Panc1 (cell line): ENCODE measurements around the gene MAMDC2. TPM values are rescaled to one million over a fixed set of nuclear protein-coding genes. Genes with fewer than 3 reads are reported as not detected.

Source experiments
- ATAC-seq: fragments of 200-7000 bp; cut with Tn5 transposase; 2 replicates; pipeline ENCODE4 v1.9.1; 2020; ENCODE audit warnings: mild to moderate bottlenecking, moderate library complexity
- BruUV-seq: library from RNA; stranded (reverse); fragments of 400-500 nt; replicated peaks from 2 replicates; lab custom pipeline; 2021; lab: Mats Ljungman, UMichigan
- CTCF ChIA-PET: fragments of 300-600 bp; sonication (Branson Sonifier 250); formaldehyde crosslinking; loops from one replicate; lab custom pipeline; 2022; ENCODE audit warnings: antibody characterized with exemption; lab: Charles Lee
- POLR2A ChIA-PET: fragments of 300-600 bp; sonication (Branson Sonifier 250); formaldehyde crosslinking; loops from one replicate; lab custom pipeline; 2022; ENCODE audit warnings: antibody characterized with exemption; lab: Charles Lee
- DNase-seq: peaks from one replicate; pipeline ENCODE4 v3.0.0-alpha.2; 2010; ENCODE audit warnings: low read depth, low spot score
- H3K27ac ChIP-seq: 2 replicates; pipeline ENCODE4 v1.5.1; 2011; ENCODE audit warnings: mild to moderate bottlenecking, low read length, inconsistent platforms
- H3K27me3 ChIP-seq: fragments of 200-500 bp; sonication (Bioruptor generic); 2 replicates; pipeline ENCODE4 v1.6.0; 2014; ENCODE audit warnings: low read length, inconsistent platforms; ENCODE audit not compliant: control insufficient read depth, insufficient read depth
- H3K36me3 ChIP-seq: fragments of 200-500 bp; sonication (Bioruptor generic); 2 replicates; pipeline ENCODE4 v1.5.1; 2014; ENCODE audit warnings: inconsistent platforms, mild to moderate bottlenecking, low read length, moderate library complexity; ENCODE audit not compliant: control insufficient read depth, insufficient read depth
- H3K4me1 ChIP-seq: 2 replicates; pipeline ENCODE4 v1.5.1; 2011; ENCODE audit warnings: inconsistent platforms, mild to moderate bottlenecking, low read length, moderate library complexity; ENCODE audit not compliant: control insufficient read depth, insufficient read depth
- H3K4me3 ChIP-seq, 2 experiments: 2 replicates each; pipeline ENCODE4 v1.5.1; 2011 to 2012; ENCODE audit warnings: low read depth in 2 of 2, low read length in 2 of 2, mild to moderate bottlenecking in 2 of 2, inconsistent platforms in 1 of 2, moderate library complexity in 1 of 2
- H3K9me3 ChIP-seq: fragments of 200-500 bp; sonication (Bioruptor generic); 2 replicates; pipeline ENCODE4 v1.5.1; 2014; ENCODE audit warnings: low read depth, mild to moderate bottlenecking, inconsistent platforms, low read length, moderate library complexity; ENCODE audit not compliant: control insufficient read depth, insufficient read depth
- POLR2AphosphoS5 ChIP-seq: IDR thresholded peaks from 2 replicates; pipeline ENCODE4 v1.6.1; 2012; ENCODE audit warnings: mild to moderate bottlenecking, low read depth, low read length, moderate library complexity
- REST ChIP-seq, 2 experiments: IDR thresholded peaks; 2 replicates each; pipeline ENCODE4 v1.6.1; 2011 to 2012; ENCODE audit warnings: low read depth in 2 of 2, control low read depth in 1 of 2, low read length in 1 of 2, mild to moderate bottlenecking in 1 of 2, moderate library complexity in 1 of 2; ENCODE audit not compliant: insufficient read depth in 1 of 2
- SIN3A ChIP-seq: IDR thresholded peaks from 2 replicates; pipeline ENCODE4 v1.6.1; 2012; ENCODE audit warnings: low read depth, mild to moderate bottlenecking, low read length, moderate library complexity, borderline replicate concordance; ENCODE audit not compliant: insufficient read depth
- TCF7L2 ChIP-seq: IDR thresholded peaks from 2 replicates; pipeline ENCODE4 v1.6.1; 2011; ENCODE audit warnings: mild to moderate bottlenecking, low read depth, low read length, inconsistent platforms
- in situ Hi-C: cut with HindIII; loops from 2 replicates; pipeline ENCODE4 v1.10.0; 2016; ENCODE audit warnings: low sequenced_read_pairs, low pct_unique_long_range_greater_than_20kb
- intact Hi-C: fragments of 100-400 bp; cut with micrococcal nuclease; formaldehyde crosslinking; loops from one replicate; pipeline ENCODE4 v1.10.0; 2022; ENCODE audit not compliant: unreplicated experiment
- total RNA-seq: library from RNA; stranded (reverse); gene quantifications from one replicate; pipeline ENCODE4 v1.2.1, GENCODE V29; 2021; ENCODE audit not compliant: unreplicated experiment
- TF ChIP-seq, protein P1 (sequence below): fragments of 450-650 bp; IDR thresholded peaks from 2 replicates; pipeline ENCODE4 v1.5.1; 2017; ENCODE audit warnings: mild to moderate bottlenecking

MAMDC2 gene
- total RNA-seq, 1 experiment from 2014 or later: 1.5 TPM

DNA sequence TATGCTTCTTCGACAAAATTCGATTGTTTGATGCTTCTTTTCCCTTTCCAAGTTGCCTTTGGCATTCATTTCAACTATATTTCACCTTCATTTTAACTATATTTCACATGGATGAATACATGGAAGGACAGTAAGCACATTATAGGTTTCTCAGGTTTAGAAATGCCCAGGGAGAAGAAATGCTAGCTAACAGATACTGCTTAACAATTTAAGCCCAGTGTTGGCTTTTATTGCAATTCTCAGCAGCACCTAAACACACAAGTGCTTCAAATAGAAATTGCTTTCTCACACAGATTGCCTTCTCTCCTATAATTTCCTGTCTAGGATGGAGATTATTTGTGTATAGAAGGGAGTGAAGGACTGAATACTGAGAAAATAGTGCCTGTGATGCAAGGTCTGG, 185.0 kb downstream of the MAMDC2 start:
- no peak for TF ChIP-seq POLR2AphosphoS5
- no peak for TF ChIP-seq REST (IDR thresholded peaks at IDR 0.05; ENCODE audit: insufficient read depth in 1 of 2, low read depth in 2 of 2, low read length in 1 of 2)
- TF ChIP-seq, protein P1, sequence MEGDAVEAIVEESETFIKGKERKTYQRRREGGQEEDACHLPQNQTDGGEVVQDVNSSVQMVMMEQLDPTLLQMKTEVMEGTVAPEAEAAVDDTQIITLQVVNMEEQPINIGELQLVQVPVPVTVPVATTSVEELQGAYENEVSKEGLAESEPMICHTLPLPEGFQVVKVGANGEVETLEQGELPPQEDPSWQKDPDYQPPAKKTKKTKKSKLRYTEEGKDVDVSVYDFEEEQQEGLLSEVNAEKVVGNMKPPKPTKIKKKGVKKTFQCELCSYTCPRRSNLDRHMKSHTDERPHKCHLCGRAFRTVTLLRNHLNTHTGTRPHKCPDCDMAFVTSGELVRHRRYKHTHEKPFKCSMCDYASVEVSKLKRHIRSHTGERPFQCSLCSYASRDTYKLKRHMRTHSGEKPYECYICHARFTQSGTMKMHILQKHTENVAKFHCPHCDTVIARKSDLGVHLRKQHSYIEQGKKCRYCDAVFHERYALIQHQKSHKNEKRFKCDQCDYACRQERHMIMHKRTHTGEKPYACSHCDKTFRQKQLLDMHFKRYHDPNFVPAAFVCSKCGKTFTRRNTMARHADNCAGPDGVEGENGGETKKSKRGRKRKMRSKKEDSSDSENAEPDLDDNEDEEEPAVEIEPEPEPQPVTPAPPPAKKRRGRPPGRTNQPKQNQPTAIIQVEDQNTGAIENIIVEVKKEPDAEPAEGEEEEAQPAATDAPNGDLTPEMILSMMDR: no peak
- no peak for TF ChIP-seq TCF7L2
- TF ChIP-seq SIN3A: no peak
- H3K9me3 ChIP-seq: no peaks in the 10 kb centered on the region
- DNase-seq (no peak), ATAC-seq (no peak)
- intact Hi-C loops: loop anchor here (2.0 kb wide), 1 partner anchor 256 kb away; no protein-coding TSS in a partner anchor
- in situ Hi-C loops: no loop called here
- no peak overlapping the region for H3K27ac ChIP-seq
- H3K36me3 ChIP-seq: no peaks in the 10 kb centered on the region
- H3K27me3 ChIP-seq: no peaks in the 10 kb centered on the region
- H3K4me1 ChIP-seq: no peaks in the 10 kb centered on the region
- POLR2A ChIA-PET: no interaction called here
- no peak overlapping the region for H3K4me3 ChIP-seq
- BruUV-seq: no TSS peak
- CTCF ChIA-PET: no interaction called here

GRCh38 chr9:70229026-70229425, 185.4 kb downstream of the MAMDC2 start:
- no peak for ATAC-seq
- intact Hi-C loops (loop anchor here (2.0 kb wide), 1 partner anchor 256 kb away; no protein-coding TSS in a partner anchor), in situ Hi-C loops (no loop called here)
- ChIA-PET POLR2A (no interaction called here), CTCF (no interaction called here)
- BruUV-seq: no TSS peak
- Histone ChIP-seq H3K27ac (no peak overlapping the region), H3K4me3 (no peak overlapping the region), H3K9me3 (no peaks in the 10 kb centered on the region), H3K36me3 (no peaks in the 10 kb centered on the region), H3K4me1 (no peaks in the 10 kb centered on the region), H3K27me3 (no peaks in the 10 kb centered on the region)
- TF ChIP-seq POLR2AphosphoS5 (no peak), TCF7L2 (no peak), SIN3A (no peak), REST (IDR thresholded peaks at IDR 0.05; ENCODE audit: insufficient read depth in 1 of 2, low read depth in 2 of 2, low read length in 1 of 2) (no peak)
- TF ChIP-seq, protein P1: no peak
- DNase-seq: no peak
